GM19043 (cell line): Measurements from ENCODE around the gene PNMA5.
A peak's percentile ranks its signal among the peaks of the same experiment; 100 is the strongest.
"Not testable (repeated sequence)": the region's sequence is repeated elsewhere in the genome, so short reads cannot be mapped to it uniquely, and the experiment has no call there.

Experiments
- ATAC-seq: cut with Tn5 transposase; IDR thresholded peaks from one replicate; pipeline ENCODE4 v1.9.1; 2021; ENCODE audit warnings: low read depth; ENCODE audit not compliant: unreplicated experiment

Gene PNMA5

DNA sequence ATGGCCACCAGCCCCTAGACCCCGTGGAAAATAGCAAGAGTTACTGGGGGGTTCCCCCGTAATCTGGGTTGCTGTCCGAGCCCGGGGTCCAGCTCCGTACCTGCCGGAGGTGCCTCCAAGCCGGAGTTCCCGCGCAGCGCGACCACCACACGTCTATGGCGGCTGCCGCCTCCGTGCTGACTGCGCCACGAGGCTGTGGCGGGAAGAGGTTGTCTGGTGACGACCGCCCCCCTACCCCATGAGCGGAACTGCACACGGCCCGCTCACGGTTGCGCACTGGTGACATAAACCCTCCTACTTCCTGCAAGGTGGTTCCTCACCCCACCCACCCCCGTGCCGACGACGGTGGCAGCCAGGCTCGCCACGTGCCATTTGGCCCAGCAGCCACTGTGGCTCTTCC is at the start of gene PNMA5:
Gene PNMA5, minus strand, starts transcription at position 184 of the 400 bp plus-strand sequence. CDS start 2,518 bp downstream, outside the sequence.
- no peak for ATAC-seq

DNA sequence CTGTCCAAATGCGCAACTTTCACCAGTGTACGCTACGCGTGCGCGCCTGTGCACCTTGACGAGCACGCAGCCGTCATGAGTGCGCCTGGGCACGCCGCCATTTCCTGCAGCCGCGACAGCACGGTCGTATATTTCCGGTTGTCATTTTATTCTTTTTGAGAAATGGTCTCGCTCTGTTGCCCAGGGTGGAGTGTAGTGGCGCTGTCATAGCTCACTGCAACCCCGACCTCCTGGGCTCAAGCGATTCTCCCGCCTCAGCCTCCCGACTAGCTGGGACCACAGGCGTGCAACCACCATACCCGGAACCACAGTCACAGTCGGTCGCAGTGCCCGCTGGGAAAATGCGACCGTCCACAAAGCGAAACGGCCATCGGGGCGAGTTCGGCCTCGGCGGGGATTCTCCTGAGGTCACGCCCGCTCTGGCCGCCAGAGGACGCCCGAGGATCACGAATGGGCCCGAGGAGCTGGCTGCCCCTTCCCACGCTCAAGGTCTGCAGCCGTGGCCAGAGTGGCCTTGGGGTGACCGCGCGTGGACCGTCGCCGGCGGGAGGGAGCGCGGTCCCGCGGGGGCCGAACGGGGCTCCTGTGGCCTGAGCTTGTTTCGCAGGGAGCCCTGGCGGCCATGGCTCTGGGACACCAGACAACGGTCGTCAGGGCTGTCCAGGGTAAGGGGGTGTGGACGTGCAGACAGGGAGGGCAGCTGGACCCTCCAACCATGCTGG is 38.6 kb upstream of the PNMA5 start:
- ATAC-seq, result peak; percentile 83

DNA sequence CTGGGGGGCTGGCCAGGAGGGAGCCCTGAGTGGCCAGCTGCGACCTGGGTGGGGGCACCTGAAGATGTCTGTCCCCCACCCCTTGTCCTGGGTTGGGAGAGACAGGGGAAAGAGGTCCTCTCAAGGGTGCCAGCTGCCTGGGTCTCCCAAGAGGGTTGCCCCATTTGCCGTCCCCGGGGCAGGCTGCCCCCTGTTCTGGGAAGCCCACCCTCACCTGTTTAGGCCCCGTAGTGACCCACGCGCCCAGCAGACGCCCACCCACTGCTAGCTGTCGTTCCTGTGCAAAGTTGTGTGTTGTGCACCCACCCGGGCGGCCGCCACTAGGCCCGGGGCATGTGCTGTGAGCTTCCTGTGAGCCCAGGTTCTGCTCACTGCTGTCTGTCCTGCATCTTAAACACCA is 36.9 kb upstream of the PNMA5 start:
- no peak for ATAC-seq

DNA sequence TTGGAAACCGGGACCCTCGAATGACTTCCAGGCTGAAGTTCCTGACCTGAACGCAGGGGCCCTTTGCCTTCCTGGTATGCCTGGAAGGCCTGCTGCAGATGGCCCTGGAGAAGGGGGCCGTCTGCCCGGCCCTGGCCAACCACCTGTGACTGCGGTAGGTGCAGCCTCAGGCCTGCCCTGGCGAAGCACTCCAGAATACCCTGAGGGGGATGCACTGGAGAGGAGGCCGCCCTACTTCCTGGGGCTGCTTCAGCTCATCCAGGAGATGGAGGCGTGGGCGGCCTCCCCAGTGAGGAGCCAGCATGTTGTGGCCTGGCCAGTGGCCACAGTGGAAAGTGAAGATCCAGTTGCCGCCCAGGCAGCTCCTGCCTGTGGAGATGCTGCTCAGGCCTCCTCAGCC is 36.0 kb upstream of the PNMA5 start:
- no peak for ATAC-seq

DNA sequence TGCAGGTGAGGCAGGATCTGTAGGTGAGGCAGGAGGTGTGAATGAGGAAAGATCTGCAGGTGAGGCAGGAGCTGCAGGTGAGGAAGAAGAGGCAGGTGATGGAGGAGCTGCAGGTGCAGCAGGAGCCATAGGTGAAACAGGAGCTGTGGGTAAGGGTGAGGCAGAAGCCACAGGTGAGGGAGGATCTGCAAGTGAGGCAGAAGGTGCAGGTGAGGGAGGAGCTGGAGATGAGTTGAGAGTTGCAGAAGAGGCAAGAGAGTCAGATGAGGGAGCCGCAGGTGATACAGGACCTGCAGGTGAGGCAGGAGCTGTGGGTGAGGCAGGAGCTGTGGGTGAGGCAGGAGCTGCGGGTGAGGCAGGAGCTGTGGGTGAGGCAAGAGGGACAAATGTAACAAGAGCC is 35.2 kb upstream of the PNMA5 start:
- no peak for ATAC-seq

DNA sequence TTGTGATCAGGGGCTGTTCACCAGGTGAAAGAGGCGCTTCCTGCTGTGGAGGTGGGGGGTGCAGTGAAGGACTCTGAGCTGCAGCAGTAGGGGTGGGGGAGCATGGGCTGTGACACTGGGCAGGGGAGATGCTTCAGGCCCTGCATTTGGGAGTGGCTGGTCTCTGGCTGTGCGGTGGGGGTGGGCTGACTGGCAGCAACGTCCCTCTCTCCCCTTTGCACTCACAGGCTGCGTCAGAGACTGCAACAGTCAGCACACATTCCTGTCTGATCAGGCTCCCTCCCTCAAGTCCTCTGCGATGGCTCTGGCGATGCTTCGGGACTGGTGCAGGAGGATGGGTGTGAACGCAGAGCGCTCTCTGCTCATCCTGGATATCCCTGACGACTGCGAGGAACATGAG is 34.6 kb upstream of the PNMA5 start:
- ATAC-seq, result not testable (repeated sequence)

DNA sequence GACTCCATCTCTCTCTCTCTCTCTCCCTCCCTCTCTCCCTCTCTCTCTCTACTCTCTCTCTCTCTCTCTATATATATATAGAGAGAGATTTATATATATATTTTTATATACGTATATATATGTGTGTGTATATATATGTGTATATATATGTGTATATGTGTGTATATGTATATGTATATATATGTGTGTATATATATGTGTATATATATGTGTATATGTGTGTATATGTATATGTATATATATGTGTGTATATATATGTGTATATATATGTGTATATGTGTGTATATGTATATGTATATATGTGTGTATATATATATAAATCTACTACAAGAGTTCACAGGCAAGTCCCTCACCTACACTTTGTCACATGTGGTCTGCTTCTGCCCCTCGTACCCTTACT is 32.6 kb upstream of the PNMA5 start:
- not testable (repeated sequence) for ATAC-seq

DNA sequence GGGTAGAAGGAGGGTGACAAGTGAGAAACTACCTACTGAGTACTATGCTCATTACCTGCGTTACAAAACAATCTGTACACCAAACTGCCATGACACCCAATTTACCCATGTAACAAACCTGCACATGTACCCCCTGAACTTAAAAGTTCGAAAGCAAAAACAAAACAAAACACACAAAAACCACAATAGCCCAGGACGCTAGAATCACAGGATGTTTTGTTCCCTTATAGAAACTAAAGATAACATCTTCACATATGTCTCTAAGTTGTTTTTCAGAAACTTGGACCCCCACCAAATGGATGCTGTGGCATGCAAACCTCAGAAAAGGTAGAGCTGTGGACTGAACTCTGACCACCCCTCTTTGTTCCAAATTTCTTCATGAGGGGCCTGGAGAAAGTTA is 25.2 kb upstream of the PNMA5 start:
- no peak for ATAC-seq

DNA sequence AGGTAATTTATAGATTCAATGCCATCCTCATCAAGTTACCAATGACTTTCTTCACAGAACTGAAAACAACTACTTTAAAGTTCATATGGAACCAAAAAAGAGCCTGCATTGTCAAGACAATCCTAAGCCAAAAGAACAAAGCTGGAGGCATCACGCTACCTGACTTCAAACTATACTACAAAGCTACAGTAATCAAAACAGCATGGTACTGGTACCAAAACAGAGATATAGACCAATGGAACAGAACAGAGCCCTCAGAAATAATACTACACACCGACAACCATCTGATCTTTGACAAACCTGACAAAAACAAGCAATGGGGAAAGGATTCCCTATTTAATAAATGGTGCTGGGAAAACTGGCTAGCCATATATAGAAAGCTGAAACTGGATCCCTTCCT is 23.3 kb upstream of the PNMA5 start:
- ATAC-seq, result not testable (repeated sequence)

DNA sequence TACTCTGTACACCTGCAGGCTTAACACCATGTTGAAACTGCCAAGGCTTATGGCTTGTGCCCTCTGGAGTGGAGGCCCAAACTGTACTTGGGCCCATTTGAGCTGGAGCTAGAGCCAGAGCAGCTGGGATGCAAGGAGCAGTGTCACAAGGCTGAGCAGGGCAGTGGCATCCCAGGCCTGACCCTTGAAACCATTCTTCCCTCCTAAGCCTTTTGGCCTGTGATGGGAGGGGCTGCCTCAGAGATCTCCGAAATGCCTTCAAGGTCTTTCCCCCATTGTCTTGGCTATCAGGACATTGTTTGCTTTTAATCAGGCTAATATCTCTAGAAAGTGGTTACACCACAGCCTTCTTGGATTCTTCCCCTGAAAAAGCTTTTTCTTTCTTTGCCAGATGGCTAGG is 10.9 kb upstream of the PNMA5 start:
- no peak for ATAC-seq

DNA sequence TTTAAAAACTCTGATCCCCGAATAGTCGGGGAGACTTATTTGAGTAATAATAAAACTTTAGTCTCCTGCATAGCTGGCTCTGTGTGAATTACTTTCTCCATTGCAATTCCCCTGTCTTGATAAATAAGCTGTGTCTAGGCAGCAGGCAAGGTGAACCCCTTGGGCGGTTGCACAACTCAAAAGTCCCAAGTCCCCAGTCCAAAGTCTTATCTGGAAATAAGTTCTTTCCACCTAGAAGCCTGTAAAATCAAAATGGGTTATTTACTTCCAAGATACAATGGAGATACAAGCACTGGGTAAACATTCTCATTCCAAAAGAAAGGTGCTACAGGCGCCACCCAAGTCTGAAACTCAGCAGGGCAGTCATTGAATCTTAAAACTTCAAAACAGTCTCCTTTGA is 10.1 kb upstream of the PNMA5 start:
- ATAC-seq, result no peak

DNA sequence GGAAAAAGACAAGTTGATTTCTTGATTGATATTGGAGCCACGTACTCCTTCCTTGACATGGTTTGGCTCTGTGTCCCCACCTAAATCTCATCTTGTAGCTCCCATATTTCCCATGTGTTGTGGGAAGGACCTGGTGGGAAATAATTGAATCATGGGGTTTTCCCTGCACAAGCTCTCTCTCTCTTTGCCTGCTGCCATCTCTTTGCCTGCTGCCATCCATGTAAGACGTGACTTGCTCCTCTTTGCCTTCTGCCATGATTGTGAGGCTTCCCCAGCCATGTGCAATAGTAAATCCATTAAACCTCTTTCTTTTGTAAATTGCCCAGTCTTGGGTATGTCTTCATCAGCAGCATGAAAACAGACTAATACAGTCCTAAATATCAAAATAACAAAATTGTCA is 8.3 kb upstream of the PNMA5 start:
- not testable (repeated sequence) for ATAC-seq

DNA sequence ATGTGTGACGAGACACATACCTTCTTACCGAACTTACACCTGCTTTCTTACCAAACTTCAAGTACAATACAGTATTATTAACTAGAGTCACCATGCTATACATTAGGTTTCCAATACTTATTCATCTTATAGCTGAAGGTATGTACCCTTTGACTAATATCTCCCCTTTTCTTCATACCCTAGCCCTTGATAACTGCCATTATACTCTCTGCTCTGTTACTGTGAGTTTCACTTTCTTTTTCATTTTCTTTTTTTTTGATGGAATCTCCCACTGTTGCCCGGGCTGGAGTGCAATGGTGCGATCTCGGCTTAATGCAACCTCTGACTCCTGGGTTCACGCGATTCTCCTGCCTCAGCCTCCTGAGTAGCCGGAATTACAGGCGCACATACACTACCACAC is 3.4 kb upstream of the PNMA5 start:
- no peak for ATAC-seq

DNA sequence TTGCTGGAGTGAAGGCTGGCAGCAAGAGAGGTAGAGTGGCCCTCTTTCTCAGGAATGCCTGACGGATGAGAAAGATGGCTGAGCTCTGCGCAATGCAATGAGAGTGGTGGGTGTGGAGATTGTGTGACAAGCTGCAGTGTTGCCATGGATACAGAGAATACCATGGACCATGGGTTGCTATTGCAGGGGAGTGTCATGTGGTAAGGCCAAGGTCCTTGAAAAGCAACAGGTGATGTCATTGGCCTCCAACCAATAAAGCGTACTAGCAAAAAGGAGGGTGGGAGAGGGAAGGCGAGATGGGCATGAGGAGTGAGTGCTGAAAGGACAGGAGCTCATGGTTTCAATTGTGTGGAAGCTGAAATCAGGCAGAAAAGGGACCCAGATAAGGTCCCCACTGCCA is 1.8 kb downstream of the PNMA5 start:
- no peak for ATAC-seq

DNA sequence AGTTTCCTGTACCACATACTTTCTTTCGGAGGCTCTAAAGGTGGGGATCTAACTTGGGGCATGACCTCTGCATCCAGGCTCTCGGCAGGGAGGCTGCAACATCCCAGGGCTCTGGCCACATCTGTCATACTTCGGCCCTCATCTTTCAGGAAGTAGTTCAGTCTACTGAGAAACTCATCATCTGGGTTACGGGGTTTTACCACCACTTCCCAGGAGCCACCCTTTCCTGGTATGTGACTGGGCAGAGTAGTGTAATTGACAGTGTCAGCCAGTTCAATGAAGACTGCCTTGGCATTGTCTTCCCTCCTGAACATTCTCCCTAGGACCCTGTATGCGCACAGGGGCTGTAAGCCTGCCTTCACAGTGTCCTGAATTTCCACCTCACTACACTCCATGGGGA is 2.8 kb downstream of the PNMA5 start:
- no peak for ATAC-seq

DNA sequence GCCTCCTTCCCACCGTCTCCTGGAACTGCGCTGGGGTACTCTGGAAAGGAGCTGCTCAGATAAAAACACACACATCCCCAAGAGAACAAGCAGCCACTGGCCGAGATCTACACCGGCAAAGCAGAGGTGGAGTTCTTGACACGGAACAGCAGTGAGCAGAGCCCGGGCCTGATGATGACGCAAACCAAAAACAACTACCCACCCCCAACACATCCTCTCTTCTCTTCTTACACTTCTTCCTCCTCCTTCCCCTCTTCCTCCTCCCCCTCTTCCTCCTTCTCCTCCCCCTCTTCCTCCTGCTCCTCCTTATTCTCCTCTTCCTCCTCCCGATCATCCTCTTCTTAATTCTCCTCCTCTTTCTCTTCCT is 4.6 kb downstream of the PNMA5 start:
- no peak for ATAC-seq

DNA sequence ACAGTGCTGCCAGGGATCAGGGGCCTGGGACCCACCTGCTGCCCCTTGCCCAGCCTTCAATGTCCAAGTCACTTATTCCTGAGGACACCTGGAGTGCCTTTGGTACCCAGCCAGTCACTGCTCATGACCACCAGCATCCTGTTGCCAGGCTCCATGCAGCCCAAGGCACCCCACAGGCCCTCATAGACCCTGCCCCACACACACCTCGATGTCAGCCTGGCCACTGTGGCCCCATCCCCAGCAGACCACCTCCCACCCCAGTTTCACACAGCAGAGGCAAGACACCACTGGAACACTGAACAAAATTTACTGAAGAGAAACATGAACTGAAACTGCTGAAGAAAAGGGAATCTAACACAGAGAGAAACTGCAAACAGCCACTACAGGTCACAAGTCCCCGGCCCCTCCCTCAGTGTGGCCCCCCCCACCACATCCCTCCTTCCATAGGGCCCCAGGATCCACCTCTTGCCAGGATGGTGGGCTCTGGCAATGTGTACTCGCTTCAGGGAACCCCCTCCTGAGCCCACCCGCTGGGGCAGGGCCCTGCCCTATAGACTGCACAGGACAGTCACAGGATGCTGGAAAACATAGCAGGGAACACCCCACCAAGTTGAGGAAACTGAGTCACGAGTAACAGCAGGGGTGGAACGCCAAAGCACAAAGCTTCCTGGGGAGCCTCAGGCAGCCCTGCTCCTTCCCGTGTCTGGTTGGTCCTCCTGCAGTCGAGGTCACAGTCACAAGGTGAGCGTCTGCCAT is 5.2 kb downstream of the PNMA5 start:
- no peak for ATAC-seq

DNA sequence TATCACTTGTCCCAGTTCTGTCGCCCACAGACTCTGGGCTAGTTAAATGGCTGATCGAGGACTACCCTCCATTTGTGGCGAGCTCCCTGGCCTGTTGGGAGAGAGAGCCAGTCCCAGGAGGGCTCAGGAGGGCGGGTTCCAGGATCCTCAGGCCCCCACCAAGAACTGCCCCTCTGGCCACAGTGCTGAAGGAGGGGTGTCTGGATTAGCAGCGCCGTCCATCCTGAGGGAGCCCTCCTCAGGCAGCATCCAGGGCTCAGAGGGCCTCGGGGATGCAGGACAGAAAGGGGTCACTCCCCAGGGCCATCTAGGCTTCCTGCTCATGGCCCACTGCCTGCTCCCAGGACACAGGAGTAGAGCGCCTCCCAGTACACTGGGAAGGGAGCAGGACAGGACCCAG is 6.1 kb downstream of the PNMA5 start:
- ATAC-seq, result no peak

DNA sequence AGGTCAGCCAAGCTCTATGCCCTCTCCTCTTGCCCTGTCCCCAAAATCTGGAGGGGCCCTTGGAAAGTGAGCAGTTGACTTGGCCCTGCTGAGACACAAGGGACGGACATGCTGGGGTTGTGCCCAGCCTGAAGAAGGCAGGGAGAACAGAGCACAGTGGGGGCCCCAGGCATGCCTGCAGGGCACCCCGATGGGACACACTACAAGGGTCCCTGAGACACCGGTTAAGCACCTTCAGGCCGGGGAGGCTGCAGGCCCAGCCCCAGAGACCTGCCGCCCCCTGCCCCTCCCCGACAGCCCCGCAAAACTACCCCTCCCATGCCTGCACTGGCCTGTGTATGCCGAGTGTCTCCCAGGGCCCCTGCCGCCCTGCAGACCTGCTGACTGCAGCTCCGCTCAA is 6.8 kb downstream of the PNMA5 start:
- not testable (repeated sequence) for ATAC-seq

DNA sequence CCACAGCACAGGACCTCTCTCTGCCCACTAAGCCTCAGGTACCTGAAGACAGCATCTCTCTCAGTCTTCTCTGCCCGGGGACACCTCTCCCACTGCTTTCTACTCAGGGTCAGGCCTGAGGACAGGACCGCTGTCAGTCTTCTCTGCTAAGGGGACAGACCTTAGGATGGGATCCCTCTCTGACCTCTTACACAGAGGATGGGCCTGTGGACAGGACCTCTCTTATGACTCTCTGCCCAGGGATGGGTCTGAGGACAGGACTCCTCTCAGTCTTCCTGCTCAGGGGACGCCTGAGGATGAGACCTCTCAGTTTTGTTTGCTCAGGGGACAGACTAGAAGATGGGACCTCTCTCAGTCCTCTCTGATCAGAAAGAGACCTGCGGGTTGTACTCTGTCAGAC is 8.5 kb downstream of the PNMA5 start:
- ATAC-seq, result not testable (repeated sequence)

DNA sequence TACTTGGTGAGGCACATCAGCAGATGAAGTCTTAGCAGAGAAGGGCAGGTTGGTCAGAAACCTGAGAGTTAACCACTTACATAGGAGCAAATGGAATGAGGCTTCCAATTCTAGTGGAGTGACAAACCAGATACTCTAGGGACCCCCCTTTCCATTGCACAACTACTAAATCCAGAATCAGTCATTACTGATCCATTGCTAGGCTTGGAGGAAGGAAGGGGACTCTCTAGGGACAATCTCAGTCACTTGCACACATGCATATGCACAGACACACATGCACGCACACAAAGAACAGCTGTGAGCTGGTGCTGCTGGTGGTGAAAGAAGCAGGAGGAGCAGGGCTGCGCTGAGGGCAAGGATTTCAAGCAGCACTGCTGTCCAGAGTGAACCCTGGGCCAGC is 25.7 kb downstream of the PNMA5 start:
- no peak for ATAC-seq

DNA sequence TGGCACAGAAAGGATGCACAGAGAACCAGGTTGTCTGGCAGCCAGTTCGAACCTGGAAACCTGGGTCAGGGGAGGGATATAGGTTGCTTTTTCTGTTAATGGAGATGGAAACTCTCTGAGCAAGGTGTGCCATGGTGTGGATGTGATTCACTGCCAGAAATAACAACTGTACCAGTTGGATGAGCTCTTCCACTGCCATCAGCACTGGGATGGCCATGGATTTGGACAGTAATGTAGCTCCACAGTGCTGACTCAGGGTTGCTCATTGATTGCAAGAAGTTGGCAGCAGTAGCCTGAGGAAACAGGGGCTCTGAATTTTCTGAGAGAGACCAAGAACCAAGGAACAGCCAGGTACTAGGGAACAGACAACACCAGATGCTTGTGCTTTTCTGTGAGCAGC is 33.8 kb downstream of the PNMA5 start:
- no peak for ATAC-seq
